GM18951 (cell line): ENCODE data around the gene SIRPA.

ENCODE experiments used
- POLR2A ChIP-seq: IDR thresholded peaks from 4 replicates; pipeline ENCODE4 v1.6.1; 2011; ENCODE audit warnings: mild to moderate bottlenecking; ENCODE audit not compliant: insufficient read length, insufficient read depth; ENCODE audit errors: extremely low read depth
- in situ Hi-C: fragments of 300-500 bp; cut with MboI; formaldehyde crosslinking; loops from one replicate; pipeline ENCODE4 v1.12.0; 2022; ENCODE audit warnings: low sequenced_read_pairs, mixed read lengths, inconsistent platforms; ENCODE audit not compliant: unreplicated experiment

SIRPA gene

DNA sequence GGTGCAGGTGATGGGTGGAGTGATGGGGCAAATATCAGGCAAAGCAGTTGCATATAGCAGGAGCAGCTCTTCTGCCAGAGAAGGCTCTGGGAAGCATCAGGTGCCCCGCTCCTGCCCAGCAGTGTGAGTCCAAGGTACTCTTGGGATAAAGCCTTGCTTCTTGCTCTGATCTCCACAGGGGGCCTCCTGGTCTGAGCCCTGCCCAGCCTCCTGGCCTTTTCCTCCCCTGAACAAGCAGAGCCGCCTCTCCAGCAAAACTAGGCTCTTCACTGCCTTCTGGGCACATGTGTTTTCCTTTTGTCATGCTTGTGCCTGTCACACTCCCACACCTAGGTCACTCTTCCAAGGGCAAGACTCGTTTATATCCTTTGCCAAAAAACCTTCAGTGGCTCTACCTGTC lies 34.3 kb downstream of the SIRPA start:
- no peak for TF ChIP-seq POLR2A
- in situ Hi-C loops: no loop called here

DNA sequence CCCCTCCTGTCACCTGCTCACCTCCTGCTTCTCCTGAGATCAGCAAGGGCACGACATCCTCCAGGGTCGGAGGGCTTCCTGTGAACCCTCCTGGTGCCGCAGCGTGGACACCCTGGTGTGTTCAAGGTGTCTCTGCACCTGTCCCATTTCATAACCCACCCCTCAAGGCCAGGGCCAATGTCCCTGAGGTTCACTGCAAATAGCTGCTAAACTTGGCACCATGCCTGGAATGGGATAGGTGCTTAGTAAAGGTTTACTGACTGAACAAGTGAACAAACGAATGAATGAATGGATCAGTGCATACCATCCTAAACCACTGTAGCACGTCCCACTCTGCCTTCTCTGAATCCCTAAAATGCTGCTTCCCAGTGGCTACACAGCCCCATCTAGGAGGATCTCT lies 35.0 kb downstream of the SIRPA start:
- TF ChIP-seq POLR2A: no peak
- in situ Hi-C loops: no loop called here

DNA sequence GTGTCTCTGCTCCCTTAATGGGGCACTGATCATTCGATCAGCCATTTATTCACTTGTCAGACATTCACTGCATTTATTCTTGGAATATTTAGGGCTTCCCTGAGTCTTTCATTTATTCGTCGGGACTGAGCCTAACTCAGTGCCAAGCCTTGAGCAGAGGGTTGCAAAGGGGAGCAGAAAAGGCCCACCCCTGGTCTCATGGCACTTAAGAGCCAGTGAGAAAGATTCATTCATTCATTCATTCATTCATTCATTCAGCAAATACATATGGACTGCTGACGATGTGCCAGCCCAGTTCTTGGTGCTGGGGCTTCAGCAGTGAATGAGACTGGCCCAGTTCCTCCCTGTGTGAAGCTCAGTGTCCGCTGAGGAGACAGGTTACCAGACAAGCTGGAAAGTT lies 36.6 kb downstream of the SIRPA start:
- in situ Hi-C loops: no loop called here
- TF ChIP-seq POLR2A: no peak

DNA sequence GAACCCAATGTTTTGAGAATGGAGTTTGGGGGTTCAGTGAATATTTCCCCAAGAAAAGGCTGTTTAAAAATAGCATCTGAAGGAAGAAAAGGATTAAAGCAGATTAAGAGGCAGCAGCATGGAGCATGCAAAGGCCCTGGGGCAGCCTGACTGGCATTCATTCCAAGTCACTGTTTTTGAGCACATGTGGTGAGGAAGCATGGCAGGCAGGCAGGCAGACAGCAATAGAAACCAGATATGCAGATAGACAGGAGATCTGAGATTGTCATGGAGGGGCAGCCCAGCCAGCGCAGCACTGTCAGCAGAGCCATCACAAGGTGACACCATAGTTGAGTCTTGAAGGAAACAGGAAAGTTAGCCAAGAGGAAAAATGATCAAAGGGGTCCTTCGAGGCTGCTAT lies 37.8 kb downstream of the SIRPA start:
- in situ Hi-C loops: no loop called here

DNA sequence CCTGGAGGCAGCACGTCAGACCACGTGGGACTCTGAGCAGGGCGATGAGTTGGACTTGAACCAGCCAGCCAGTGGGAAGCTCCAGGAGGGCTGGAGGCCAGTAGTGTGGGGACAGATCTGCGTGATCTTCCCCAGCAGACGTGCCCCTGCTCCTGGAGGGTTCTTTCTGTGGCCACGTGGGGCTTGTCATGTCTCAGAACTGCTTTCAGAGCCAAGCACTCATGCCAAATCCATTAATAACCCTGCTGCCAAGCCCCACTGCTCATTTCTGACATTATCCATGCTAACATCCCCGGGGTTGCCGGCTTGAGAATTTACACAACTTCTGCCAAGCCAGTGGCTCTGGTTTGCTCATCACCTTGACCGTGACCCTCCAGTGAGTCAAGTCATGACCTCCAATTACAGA lies 38.3 kb downstream of the SIRPA start:
- in situ Hi-C loops: no loop called here

More for the DNA sequence above, 37.8 kb downstream of the SIRPA start:
- no peak for TF ChIP-seq POLR2A

DNA sequence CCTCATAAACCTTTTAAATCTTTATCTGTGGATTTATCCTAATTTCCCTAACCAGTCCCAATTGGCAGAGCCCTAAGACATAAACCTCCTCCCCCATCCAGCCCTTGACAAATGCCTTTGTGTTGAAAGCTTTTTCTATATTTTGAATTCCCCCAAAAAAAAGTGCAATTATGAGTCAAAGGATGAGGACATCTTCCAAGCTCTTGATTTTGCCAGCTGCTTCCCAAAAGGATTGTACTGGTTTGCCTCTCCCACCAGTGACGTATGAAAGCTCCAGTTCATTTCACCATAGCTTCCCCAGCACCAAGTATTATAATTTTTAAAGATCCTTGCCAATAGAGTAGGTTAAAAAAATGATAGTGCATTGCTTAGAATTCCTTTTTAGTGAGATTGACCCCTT lies 38.9 kb downstream of the SIRPA start:
- in situ Hi-C loops: no loop called here
- TF ChIP-seq POLR2A: no peak

More for the DNA sequence above, 38.3 kb downstream of the SIRPA start:
- no peak for TF ChIP-seq POLR2A

DNA sequence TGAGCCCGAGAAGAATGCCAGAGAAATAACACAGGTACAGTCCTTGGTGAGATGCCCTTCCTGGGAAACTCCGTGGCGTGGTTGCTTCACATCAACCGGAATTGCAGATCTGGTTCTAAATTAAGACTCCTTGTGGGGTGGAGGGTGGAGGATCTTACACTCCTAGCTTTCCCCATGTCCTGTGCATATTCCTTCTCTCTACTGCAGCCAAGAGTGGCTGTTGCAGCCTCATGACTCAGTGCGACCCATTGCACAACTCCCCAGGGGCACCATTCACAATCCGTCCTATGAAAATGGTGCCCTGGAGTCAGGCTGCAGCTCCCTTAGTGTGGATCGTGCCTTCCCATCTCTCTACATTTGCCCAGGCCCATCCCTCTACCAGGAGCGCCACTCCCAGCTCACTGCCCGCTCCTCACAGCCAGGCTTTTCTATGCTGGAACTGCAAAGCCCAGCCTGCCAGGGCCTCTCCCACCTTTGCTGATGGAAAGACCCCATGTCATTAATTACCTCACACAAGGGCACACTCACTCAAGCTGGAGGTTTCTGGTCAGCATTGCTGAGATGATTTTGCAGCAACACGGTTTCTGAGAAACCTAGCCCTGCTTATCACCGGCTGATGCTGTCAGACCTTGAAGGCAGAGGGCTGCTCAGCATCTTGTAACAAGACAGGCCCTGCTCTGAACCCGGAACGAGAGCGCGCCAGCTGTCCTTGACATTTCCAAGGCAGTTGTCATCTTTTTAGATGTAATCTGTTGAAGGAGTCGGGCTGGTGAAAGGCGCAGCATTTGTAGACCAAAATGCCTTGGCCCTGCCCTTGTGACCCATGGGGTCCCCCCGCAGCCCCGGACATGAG lies 39.7 kb downstream of the SIRPA start:
- in situ Hi-C loops: no loop called here
- TF ChIP-seq POLR2A: no peak

DNA sequence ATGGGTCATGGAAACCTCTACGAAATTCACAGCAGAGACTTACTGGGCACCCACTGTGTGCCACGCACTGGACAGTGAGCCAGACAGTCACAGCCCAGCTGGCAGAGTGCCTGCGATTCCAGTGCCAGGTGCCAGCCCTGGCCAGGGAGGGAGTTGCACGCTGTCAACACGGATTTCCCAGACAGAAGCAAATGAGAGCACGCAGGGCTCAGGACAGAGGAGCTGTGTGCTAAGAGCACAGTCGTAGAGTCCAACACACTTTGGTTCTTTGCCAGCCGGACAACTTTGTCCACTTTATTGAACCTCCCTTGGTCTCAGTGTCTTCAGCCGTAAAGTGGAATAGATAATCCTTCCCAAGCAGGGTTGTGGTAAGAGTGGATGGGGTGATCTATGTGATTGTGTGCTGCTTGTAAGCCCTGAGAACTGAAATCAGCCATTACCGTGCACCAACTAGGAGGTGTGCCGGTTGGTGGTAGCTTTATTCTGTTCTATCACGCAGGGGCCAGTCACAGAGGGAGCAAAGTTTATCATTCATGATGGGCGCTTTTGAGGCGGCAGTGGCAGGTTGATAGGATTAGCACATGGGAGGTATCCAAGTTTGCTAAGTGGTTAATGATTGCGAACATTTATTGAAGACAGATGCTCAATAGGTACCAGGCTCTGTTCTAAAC lies 40.6 kb downstream of the SIRPA start:
- in situ Hi-C loops: no loop called here
- no peak for TF ChIP-seq POLR2A

DNA sequence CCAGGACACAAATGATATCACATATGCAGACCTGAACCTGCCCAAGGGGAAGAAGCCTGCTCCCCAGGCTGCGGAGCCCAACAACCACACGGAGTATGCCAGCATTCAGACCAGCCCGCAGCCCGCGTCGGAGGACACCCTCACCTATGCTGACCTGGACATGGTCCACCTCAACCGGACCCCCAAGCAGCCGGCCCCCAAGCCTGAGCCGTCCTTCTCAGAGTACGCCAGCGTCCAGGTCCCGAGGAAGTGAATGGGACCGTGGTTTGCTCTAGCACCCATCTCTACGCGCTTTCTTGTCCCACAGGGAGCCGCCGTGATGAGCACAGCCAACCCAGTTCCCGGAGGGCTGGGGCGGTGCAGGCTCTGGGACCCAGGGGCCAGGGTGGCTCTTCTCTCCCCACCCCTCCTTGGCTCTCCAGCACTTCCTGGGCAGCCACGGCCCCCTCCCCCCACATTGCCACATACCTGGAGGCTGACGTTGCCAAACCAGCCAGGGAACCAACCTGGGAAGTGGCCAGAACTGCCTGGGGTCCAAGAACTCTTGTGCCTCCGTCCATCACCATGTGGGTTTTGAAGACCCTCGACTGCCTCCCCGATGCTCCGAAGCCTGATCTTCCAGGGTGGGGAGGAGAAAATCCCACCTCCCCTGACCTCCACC lies 42.2 kb downstream of the SIRPA start:
- TF ChIP-seq POLR2A: no peak
- in situ Hi-C loops: no loop called here

DNA sequence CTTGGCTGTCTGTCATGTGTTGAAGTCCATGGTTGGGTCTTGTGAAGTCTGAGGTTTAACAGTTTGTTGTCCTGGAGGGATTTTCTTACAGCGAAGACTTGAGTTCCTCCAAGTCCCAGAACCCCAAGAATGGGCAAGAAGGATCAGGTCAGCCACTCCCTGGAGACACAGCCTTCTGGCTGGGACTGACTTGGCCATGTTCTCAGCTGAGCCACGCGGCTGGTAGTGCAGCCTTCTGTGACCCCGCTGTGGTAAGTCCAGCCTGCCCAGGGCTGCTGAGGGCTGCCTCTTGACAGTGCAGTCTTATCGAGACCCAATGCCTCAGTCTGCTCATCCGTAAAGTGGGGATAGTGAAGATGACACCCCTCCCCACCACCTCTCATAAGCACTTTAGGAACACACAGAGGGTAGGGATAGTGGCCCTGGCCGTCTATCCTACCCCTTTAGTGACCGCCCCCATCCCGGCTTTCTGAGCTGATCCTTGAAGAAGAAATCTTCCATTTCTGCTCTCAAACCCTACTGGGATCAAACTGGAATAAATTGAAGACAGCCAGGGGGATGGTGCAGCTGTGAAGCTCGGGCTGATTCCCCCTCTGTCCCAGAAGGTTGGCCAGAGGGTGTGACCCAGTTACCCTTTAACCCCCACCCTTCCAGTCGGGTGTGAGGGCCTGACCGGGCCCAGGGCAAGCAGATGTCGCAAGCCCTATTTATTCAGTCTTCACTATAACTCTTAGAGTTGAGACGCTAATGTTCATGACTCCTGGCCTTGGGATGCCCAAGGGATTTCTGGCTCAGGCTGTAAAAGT lies 43.5 kb downstream of the SIRPA start:
- in situ Hi-C loops: no loop called here
- no peak for TF ChIP-seq POLR2A

DNA sequence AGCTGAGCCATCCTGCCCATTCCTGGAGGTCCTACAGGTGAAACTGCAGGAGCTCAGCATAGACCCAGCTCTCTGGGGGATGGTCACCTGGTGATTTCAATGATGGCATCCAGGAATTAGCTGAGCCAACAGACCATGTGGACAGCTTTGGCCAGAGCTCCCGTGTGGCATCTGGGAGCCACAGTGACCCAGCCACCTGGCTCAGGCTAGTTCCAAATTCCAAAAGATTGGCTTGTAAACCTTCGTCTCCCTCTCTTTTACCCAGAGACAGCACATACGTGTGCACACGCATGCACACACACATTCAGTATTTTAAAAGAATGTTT lies 44.0 kb downstream of the SIRPA start:
- in situ Hi-C loops: no loop called here
- TF ChIP-seq POLR2A: no peak

DNA sequence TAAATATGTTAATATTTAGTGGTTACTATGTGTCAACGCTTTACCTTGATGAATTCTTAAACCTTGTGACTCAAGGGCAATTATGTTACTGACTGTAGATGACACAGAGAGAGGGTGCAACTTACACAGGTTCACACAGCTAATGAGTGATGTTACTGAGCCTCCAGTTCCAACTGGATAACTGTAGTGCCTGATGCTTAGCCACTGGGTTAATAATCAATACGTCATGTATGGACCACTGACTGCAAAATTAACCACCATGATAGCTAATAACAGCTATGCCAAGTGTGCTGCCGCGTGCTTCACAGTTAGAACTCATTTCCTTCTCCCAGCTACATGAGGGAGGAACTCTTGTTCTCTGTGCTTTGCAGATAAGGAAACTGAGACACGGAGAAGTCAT lies 45.4 kb downstream of the SIRPA start:
- in situ Hi-C loops: no loop called here

DNA sequence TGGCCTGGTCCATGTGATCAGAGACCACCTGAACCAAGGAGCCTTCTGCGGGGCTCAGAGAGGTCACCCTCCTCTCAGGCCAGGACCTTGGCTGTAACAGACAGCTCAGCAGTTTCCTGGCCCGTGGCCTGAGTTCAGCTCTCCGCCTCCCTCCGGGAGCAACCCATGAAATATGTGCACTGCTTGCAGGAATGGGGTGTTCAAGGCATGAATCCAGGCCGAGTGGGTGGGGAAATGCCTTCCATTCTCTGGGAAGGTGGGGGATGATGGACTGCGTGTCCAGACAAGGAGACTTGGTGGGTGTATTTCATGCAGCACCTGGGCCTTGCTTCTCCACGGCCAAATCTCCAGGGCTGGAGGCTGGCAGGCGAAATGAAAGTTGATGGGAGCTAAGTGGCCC lies 46.0 kb downstream of the SIRPA start:
- in situ Hi-C loops: no loop called here
- TF ChIP-seq POLR2A: no peak

More for the DNA sequence above, 45.4 kb downstream of the SIRPA start:
- no peak for TF ChIP-seq POLR2A
